Aorta (tissue), 5 donors: ENCODE data around the gene FNDC3B. TPM values are rescaled to one million over a fixed set of nuclear protein-coding genes. Genes with fewer than 3 reads are reported as not detected.

Experiments used
- ATAC-seq: fragments of 200-7000 bp; cut with Tn5 transposase; one replicate; pipeline ENCODE4 v1.9.1; 2022; ENCODE audit warnings: moderate library complexity; ENCODE audit not compliant: low FRiP score
- DNase-seq, 2 donors: peaks; one replicate each; pipeline ENCODE4 v3.0.0-alpha.2; 2020
- H3K27ac ChIP-seq, 2 donors: one replicate each; pipeline ENCODE4 v1.5.1; 2013; ENCODE audit warnings: low read length in 2 of 2, mild to moderate bottlenecking in 2 of 2, moderate library complexity in 2 of 2, control low read depth in 1 of 2, inconsistent platforms in 1 of 2, low read depth in 1 of 2
- H3K27me3 ChIP-seq, 2 donors: one replicate each; pipeline ENCODE4 v1.6.1; 2013; ENCODE audit warnings: control low read depth in 1 of 2, low read length in 1 of 2, mild to moderate bottlenecking in 1 of 2, moderate library complexity in 1 of 2; ENCODE audit not compliant: insufficient read depth in 2 of 2, control insufficient read depth in 1 of 2
- H3K36me3 ChIP-seq, 2 donors: one replicate each; pipeline ENCODE4 v1.6.1; 2013; ENCODE audit warnings: control low read depth in 1 of 2, low read length in 1 of 2, mild to moderate bottlenecking in 1 of 2; ENCODE audit not compliant: insufficient read depth in 2 of 2, control insufficient read depth in 1 of 2
- H3K4me1 ChIP-seq, 2 donors: one replicate each; pipeline ENCODE4 v1.6.1; 2013; ENCODE audit warnings: low read length in 2 of 2, control low read depth in 1 of 2, mild to moderate bottlenecking in 1 of 2, moderate library complexity in 1 of 2; ENCODE audit not compliant: insufficient read depth in 2 of 2, control insufficient read depth in 1 of 2
- H3K4me3 ChIP-seq, 2 donors: one replicate each; pipeline ENCODE4 v1.5.1; 2013; ENCODE audit warnings: low read length in 2 of 2, control low read depth in 1 of 2, mild to moderate bottlenecking in 1 of 2
- H3K9me3 ChIP-seq: one replicate; pipeline ENCODE4 v1.6.1; 2013; ENCODE audit warnings: mild to moderate bottlenecking, low read length; ENCODE audit not compliant: control insufficient read depth
- WGBS, 2 donors: extraction: QIAGEN DNeasy Blood & Tissue Kit; methylation state at CpG; one replicate each; pipeline ENCODE4 v1.1.7; 2013; 5-methylcytosine and 5-hydroxymethylcytosine counted together
- intact Hi-C, 2 donors: fragments of 100-400 bp; cut with DNase I; formaldehyde crosslinking; loops; one replicate each; pipeline versions ENCODE4 v1.14.2 to v1.15.0; 2022
- polyA plus RNA-seq, 2 donors: library from polyadenylated mRNA; stranded (reverse); fragments of 200-250 nt; gene quantifications; one replicate each; pipeline ENCODE4 v1.2.3, GENCODE V29; 2013
- total RNA-seq, 2 donors: library from RNA; stranded (reverse); fragmentation: NEBNext Ultra II Directional; extraction: Animal tissue kit (Norgen Biotek cat#: 25700); gene quantifications; one replicate each; pipeline ENCODE4 v1.2.1, GENCODE V29; 2021
- donor health status: healthy with polysubstance abuse.
- donor health status: Bipolar disorder and iron deficiency.
- donor health status: DM: no; HTN: no; CAD: no.
- donor health status: DM: no; HTN: no; CAD: no.
- donor health status: DM: yes; HTN: yes; CAD: no.

The FNDC3B gene
- total and polyA plus RNA-seq, 4 donors, result 12.5 to 239 (median 120) TPM

GRCh38 chr3:172129850-172130716, 90.7 kb downstream of the FNDC3B start:
- Histone ChIP-seq H3K4me1 (peaks cover 8 to 10% of the 10 kb centered on the region in 2 donors), H3K9me3 (no peaks in the 10 kb centered on the region), H3K27me3 (no peaks in the 10 kb centered on the region), H3K27ac (peak overlapping the region; percentile 91 to 96), H3K36me3 (no peaks in the 10 kb centered on the region), H3K4me3 (no peak overlapping the region)
- DNase-seq (peak; percentile 95 to 96), ATAC-seq (peak; percentile 92)
- intact Hi-C loops, result loop anchor here in 1 of 2 donors (1.0 kb wide), 1 partner anchor 90 kb away; no protein-coding TSS in a partner anchor
- WGBS, 2 donors, result 12 to 15% methylated on average over 16 of the region's 16 CpGs

GRCh38 chr3:172130717-172131050, 91.3 kb downstream of the FNDC3B start:
- Histone ChIP-seq H3K4me3 (no peak overlapping the region), H3K4me1 (peaks cover 8 to 10% of the 10 kb centered on the region in 2 donors), H3K27ac (peak overlapping the region; percentile 91 to 96), H3K36me3 (no peaks in the 10 kb centered on the region), H3K27me3 (no peaks in the 10 kb centered on the region), H3K9me3 (no peaks in the 10 kb centered on the region)
- WGBS, 2 donors, result 44 to 63% methylated on average over 2 of the region's 2 CpGs
- intact Hi-C loops, result loop anchor here in 1 of 2 donors (1.0 kb wide), 1 partner anchor 90 kb away; no protein-coding TSS in a partner anchor
- ATAC-seq (no peak), DNase-seq (no peak)

- Histone ChIP-seq H3K9me3 (no peaks in the 10 kb centered on the region), H3K27ac (no peak overlapping the region), H3K4me3 (no peak overlapping the region), H3K4me1 (peaks cover 8 to 15% of the 10 kb centered on the region in 2 donors), H3K27me3 (no peaks in the 10 kb centered on the region), H3K36me3 (no peaks in the 10 kb centered on the region)
- ATAC-seq (no peak), DNase-seq (no peak)
- intact Hi-C loops, result no loop called here
- WGBS, 2 donors, result 93 to 97% methylated on average over 1 of the region's 1 CpG
Observed at GRCh38 chr3:172131746-172132145, 92.4 kb downstream of the FNDC3B start.

- DNase-seq, result no peak
- no peak for ATAC-seq
- no peaks in the 10 kb centered on the region for H3K9me3 ChIP-seq
- 87 to 89% methylated on average over 4 of the region's 4 CpGs for WGBS, 2 donors
- H3K27me3 ChIP-seq, result no peaks in the 10 kb centered on the region
- no peak overlapping the region for H3K27ac ChIP-seq
- H3K4me1 ChIP-seq, result peaks cover 6 to 13% of the 10 kb centered on the region in 2 donors
- intact Hi-C loops, result no loop called here
- no peak overlapping the region for H3K4me3 ChIP-seq
- no peaks in the 10 kb centered on the region for H3K36me3 ChIP-seq
Observed at GRCh38 chr3:172132159-172132586, 92.8 kb downstream of the FNDC3B start.

GRCh38 chr3:172132721-172133311, 93.4 kb downstream of the FNDC3B start:
- H3K4me1 ChIP-seq, result peaks cover 5 to 12% of the 10 kb centered on the region in 2 donors
- no peak overlapping the region for H3K4me3 ChIP-seq
- no peaks in the 10 kb centered on the region for H3K9me3 ChIP-seq
- H3K27me3 ChIP-seq, result no peaks in the 10 kb centered on the region
- ATAC-seq (no peak), DNase-seq (no peak)
- intact Hi-C loops, result no loop called here
- no peak overlapping the region for H3K27ac ChIP-seq
- H3K36me3 ChIP-seq, result no peaks in the 10 kb centered on the region
- WGBS, 2 donors, result 73 to 81% methylated on average over 3 of the region's 3 CpGs

GRCh38 chr3:172133838-172134237, 94.5 kb downstream of the FNDC3B start:
- intact Hi-C loops, result no loop called here
- no peak for DNase-seq
- H3K4me1 ChIP-seq, result peaks cover 7 to 11% of the 10 kb centered on the region in 2 donors
- ATAC-seq, result no peak
- WGBS, 2 donors, result 90 to 92% methylated on average over 4 of the region's 4 CpGs
- no peak overlapping the region for H3K27ac ChIP-seq
- H3K9me3 ChIP-seq, result no peaks in the 10 kb centered on the region
- no peaks in the 10 kb centered on the region for H3K27me3 ChIP-seq
- H3K36me3 ChIP-seq, result no peaks in the 10 kb centered on the region
- H3K4me3 ChIP-seq, result no peak overlapping the region

- Histone ChIP-seq H3K27me3 (no peaks in the 10 kb centered on the region), H3K27ac (no peak overlapping the region), H3K4me3 (no peak overlapping the region), H3K9me3 (no peaks in the 10 kb centered on the region), H3K36me3 (no peaks in the 10 kb centered on the region), H3K4me1 (peaks cover 8 to 10% of the 10 kb centered on the region in 2 donors)
- intact Hi-C loops, result no loop called here
- ATAC-seq, result no peak
- WGBS, 2 donors, result 92 to 93% methylated on average over 2 of the region's 2 CpGs
- DNase-seq, result no peak
Observed at GRCh38 chr3:172134352-172134751, 95.0 kb downstream of the FNDC3B start.

GRCh38 chr3:172135185-172135584, 95.8 kb downstream of the FNDC3B start:
- Histone ChIP-seq H3K36me3 (no peaks in the 10 kb centered on the region), H3K9me3 (no peaks in the 10 kb centered on the region), H3K4me1 (peaks cover 8 to 10% of the 10 kb centered on the region in 2 donors), H3K4me3 (no peak overlapping the region), H3K27ac (no peak overlapping the region), H3K27me3 (no peaks in the 10 kb centered on the region)
- WGBS, 2 donors, result 95 to 97% methylated on average over 1 of the region's 1 CpG
- intact Hi-C loops, result no loop called here
- DNase-seq, result no peak
- no peak for ATAC-seq

- DNase-seq (no peak), ATAC-seq (no peak)
- Histone ChIP-seq H3K9me3 (no peaks in the 10 kb centered on the region), H3K27ac (no peak overlapping the region), H3K4me3 (no peak overlapping the region), H3K4me1 (peaks cover 4 to 8% of the 10 kb centered on the region in 2 donors), H3K36me3 (no peaks in the 10 kb centered on the region), H3K27me3 (no peaks in the 10 kb centered on the region)
- WGBS, 2 donors, result 73 to 79% methylated on average over 2 of the region's 2 CpGs
- intact Hi-C loops, result no loop called here
Observed at GRCh38 chr3:172135820-172136219, 96.4 kb downstream of the FNDC3B start.
